B cell (primary cell): ENCODE measurements around the gene FCGBP.

Experiments used
- EZH2 ChIP-seq: IDR thresholded peaks from 2 replicates; pipeline ENCODE4 v1.6.1; 2012; ENCODE audit warnings: borderline replicate concordance, low read depth, mild to moderate bottlenecking, moderate library complexity, low read length; ENCODE audit not compliant: insufficient read depth, poor library complexity, severe bottlenecking
- TF ChIP-seq, protein P1 (sequence below): fragments of 200-600 bp; IDR thresholded peaks from one replicate; pipeline ENCODE4 v1.8.0; 2022; ENCODE audit warnings: antibody characterized with exemption, mild to moderate bottlenecking

GRCh38 chr19:39927524-39928356, 6.7 kb downstream of the FCGBP start:
- no peak for TF ChIP-seq EZH2
- TF ChIP-seq, protein P1, sequence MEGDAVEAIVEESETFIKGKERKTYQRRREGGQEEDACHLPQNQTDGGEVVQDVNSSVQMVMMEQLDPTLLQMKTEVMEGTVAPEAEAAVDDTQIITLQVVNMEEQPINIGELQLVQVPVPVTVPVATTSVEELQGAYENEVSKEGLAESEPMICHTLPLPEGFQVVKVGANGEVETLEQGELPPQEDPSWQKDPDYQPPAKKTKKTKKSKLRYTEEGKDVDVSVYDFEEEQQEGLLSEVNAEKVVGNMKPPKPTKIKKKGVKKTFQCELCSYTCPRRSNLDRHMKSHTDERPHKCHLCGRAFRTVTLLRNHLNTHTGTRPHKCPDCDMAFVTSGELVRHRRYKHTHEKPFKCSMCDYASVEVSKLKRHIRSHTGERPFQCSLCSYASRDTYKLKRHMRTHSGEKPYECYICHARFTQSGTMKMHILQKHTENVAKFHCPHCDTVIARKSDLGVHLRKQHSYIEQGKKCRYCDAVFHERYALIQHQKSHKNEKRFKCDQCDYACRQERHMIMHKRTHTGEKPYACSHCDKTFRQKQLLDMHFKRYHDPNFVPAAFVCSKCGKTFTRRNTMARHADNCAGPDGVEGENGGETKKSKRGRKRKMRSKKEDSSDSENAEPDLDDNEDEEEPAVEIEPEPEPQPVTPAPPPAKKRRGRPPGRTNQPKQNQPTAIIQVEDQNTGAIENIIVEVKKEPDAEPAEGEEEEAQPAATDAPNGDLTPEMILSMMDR, result no peak
